ENCODE data around the gene NAA10. TPM values are rescaled to one million over a fixed set of nuclear protein-coding genes. Genes with fewer than 3 reads are reported as not detected.

Gene NAA10
- total RNA-seq, 6 donors from 2014 or later = 30.7 to 116 (median 76.2) TPM

- Histone ChIP-seq H3K4me3 (no peak overlapping the region), H3K9me3 (no peaks in the 10 kb centered on the region), H3K27me3 (no peaks in the 10 kb centered on the region), H3K4me1 (peaks cover under 1 to 8% (median 4%) of the 10 kb centered on the region in 4 donors), H3K27ac (no peak overlapping the region), H3K36me3 (peaks cover 0 to 81% (median 58%) of the 10 kb centered on the region in 4 donors)
- TF ChIP-seq CTCF (IDR thresholded peaks at IDR 0.05) = no peak
- TF ChIP-seq EP300 (IDR thresholded peaks at IDR 0.05) = no peak
- no peak for TF ChIP-seq POLR2AphosphoS5 (IDR thresholded peaks at IDR 0.05)
- TF ChIP-seq POLR2A (IDR thresholded peaks at IDR 0.05) = no peak
- no peak for DNase-seq
- WGBS, 2 donors = 90 to 96% methylated on average over 2 to 11 of the region's 11 CpGs
- ATAC-seq (ENCODE audit: low FRiP score in 2 of 2) = no peak
These were observed 26.5 kb upstream of the NAA10 start for GRCh38 chrX:153961292-153961691.

GRCh38 chrX:153960786-153961185, 25.9 kb upstream of the NAA10 start:
- peaks cover 0 to 86% (median 60%) of the 10 kb centered on the region in 4 donors for H3K36me3 ChIP-seq
- WGBS, 2 donors = 88 to 96% methylated on average over 10 to 22 of the region's 22 CpGs
- H3K4me1 ChIP-seq = peaks cover 0 to 5% (median 0%) of the 10 kb centered on the region in 4 donors
- no peak for ATAC-seq (ENCODE audit: low FRiP score in 2 of 2)
- no peak for TF ChIP-seq POLR2A (IDR thresholded peaks at IDR 0.05)
- TF ChIP-seq EP300 (IDR thresholded peaks at IDR 0.05) = no peak
- no peak for TF ChIP-seq POLR2AphosphoS5 (IDR thresholded peaks at IDR 0.05)
- no peak for TF ChIP-seq CTCF (IDR thresholded peaks at IDR 0.05)
- H3K27ac ChIP-seq = no peak overlapping the region
- H3K9me3 ChIP-seq = no peaks in the 10 kb centered on the region
- no peak for DNase-seq
- H3K4me3 ChIP-seq = no peak overlapping the region
- H3K27me3 ChIP-seq = no peaks in the 10 kb centered on the region

GRCh38 chrX:153960077-153960476, 25.2 kb upstream of the NAA10 start:
- ATAC-seq (ENCODE audit: low FRiP score in 2 of 2) (no peak), DNase-seq (no peak)
- TF ChIP-seq CTCF (IDR thresholded peaks at IDR 0.05) = no peak
- TF ChIP-seq POLR2A (IDR thresholded peaks at IDR 0.05) = no peak
- TF ChIP-seq EP300 (IDR thresholded peaks at IDR 0.05) = no peak
- TF ChIP-seq POLR2AphosphoS5 (IDR thresholded peaks at IDR 0.05) = no peak
- Histone ChIP-seq H3K4me1 (peaks cover 0 to 4% (median 0%) of the 10 kb centered on the region in 4 donors), H3K9me3 (no peaks in the 10 kb centered on the region), H3K27me3 (no peaks in the 10 kb centered on the region), H3K36me3 (peaks cover 0 to 93% (median 63%) of the 10 kb centered on the region in 4 donors), H3K4me3 (no peak overlapping the region), H3K27ac (no peak overlapping the region)
- WGBS, 2 donors = 95 to 99% methylated on average over 8 to 16 of the region's 16 CpGs

- Histone ChIP-seq H3K4me3 (no peak overlapping the region), H3K36me3 (peaks cover 0 to 97% (median 65%) of the 10 kb centered on the region in 4 donors), H3K27ac (no peak overlapping the region), H3K9me3 (no peaks in the 10 kb centered on the region), H3K27me3 (no peaks in the 10 kb centered on the region), H3K4me1 (no peaks in the 10 kb centered on the region)
- DNase-seq (no peak), ATAC-seq (ENCODE audit: low FRiP score in 2 of 2) (no peak)
- 94 to 97% methylated on average over 6 to 15 of the region's 15 CpGs for WGBS, 2 donors
- TF ChIP-seq CTCF (IDR thresholded peaks at IDR 0.05) = no peak
- no peak for TF ChIP-seq POLR2AphosphoS5 (IDR thresholded peaks at IDR 0.05)
- TF ChIP-seq EP300 (IDR thresholded peaks at IDR 0.05) = no peak
- TF ChIP-seq POLR2A (IDR thresholded peaks at IDR 0.05) = no peak
These were observed 24.8 kb upstream of the NAA10 start for GRCh38 chrX:153959649-153960048.

- DNase-seq = no peak
- WGBS, 2 donors = 92 to 95% methylated on average over 4 to 13 of the region's 14 CpGs
- no peak overlapping the region for H3K4me3 ChIP-seq
- ATAC-seq (ENCODE audit: low FRiP score in 2 of 2) = no peak
- H3K9me3 ChIP-seq = no peaks in the 10 kb centered on the region
- TF ChIP-seq POLR2A (IDR thresholded peaks at IDR 0.05) = no peak
- no peak for TF ChIP-seq POLR2AphosphoS5 (IDR thresholded peaks at IDR 0.05)
- no peak for TF ChIP-seq EP300 (IDR thresholded peaks at IDR 0.05)
- peaks cover 0 to 100% (median 71%) of the 10 kb centered on the region in 4 donors for H3K36me3 ChIP-seq
- no peaks in the 10 kb centered on the region for H3K4me1 ChIP-seq
- H3K27me3 ChIP-seq = no peaks in the 10 kb centered on the region
- no peak overlapping the region for H3K27ac ChIP-seq
These were observed 23.8 kb upstream of the NAA10 start for GRCh38 chrX:153958605-153959004.
